Adrenal gland (tissue), 12 donors: ENCODE data around the gene KRTAP5-11. TPM values are rescaled to one million over a fixed set of nuclear protein-coding genes. Genes with fewer than 3 reads are reported as not detected.
"Not testable (repeated sequence)": the region's sequence is repeated elsewhere in the genome, so short reads cannot be mapped to it uniquely, and the experiment has no call there.

Experiments
- DNase-seq, 7 donors: peaks; one replicate each; pipeline ENCODE4 v3.0.0-alpha.2; 2019 to 2020
- H3K27ac ChIP-seq, 5 donors: fragments of 200-600 bp; sonication (generic) in 4 of 5; 1 replicate in 3 of 5; 2 replicates in 2 of 5; pipeline versions ENCODE4 v1.5.1 to v1.8.0; 2016 to 2020; ENCODE audit warnings: mild to moderate bottlenecking in 1 of 5
- H3K27me3 ChIP-seq: fragments of 200-600 bp; 2 replicates; pipeline ENCODE4 v1.8.0; 2021
- H3K36me3 ChIP-seq, 2 donors: fragments of 200-600 bp; replicated peaks in 1 of 2; 1 replicate in 1 of 2; 2 replicates in 1 of 2; pipeline versions ENCODE4 v1.5.1 to v1.8.0; 2018 to 2022
- H3K4me1 ChIP-seq, 2 donors: fragments of 200-600 bp; replicated peaks in 1 of 2; 1 replicate in 1 of 2; 2 replicates in 1 of 2; pipeline versions ENCODE4 v1.5.1 to v1.8.0; 2018 to 2021
- H3K4me3 ChIP-seq, 4 donors: fragments of 200-600 bp; sonication (generic) in 3 of 4; one replicate each; pipeline ENCODE4 v1.5.1; 2016 to 2018
- H3K9me3 ChIP-seq, 3 donors: fragments of 200-600 bp; sonication (generic) in 1 of 3; replicated peaks in 1 of 3; 1 replicate in 2 of 3; 2 replicates in 1 of 3; pipeline versions ENCODE4 v1.5.1 to v1.8.0; 2016 to 2021
- POLR2A ChIP-seq, 2 donors: fragments of 450-650 bp; IDR thresholded peaks; one replicate each; pipeline ENCODE4 v1.6.1; 2017; ENCODE audit warnings: antibody characterized with exemption in 2 of 2, mild to moderate bottlenecking in 2 of 2, moderate library complexity in 1 of 2
- WGBS, 4 donors: extraction: QIAGEN DNeasy Blood & Tissue Kit in 2 of 4; methylation state at CpG; one replicate each; pipeline versions ENCODE4 v1.1.5 to v1.1.7; 2013 to 2017; 5-methylcytosine and 5-hydroxymethylcytosine counted together
- intact Hi-C, 2 donors: fragments of 100-400 bp; cut with DNase I; formaldehyde crosslinking; loops; one replicate each; pipeline versions ENCODE4 v1.14.1 to v1.15.0; 2022 to 2023
- polyA plus RNA-seq, 3 donors: library from polyadenylated mRNA; stranded (reverse); fragments of 200-250 nt in 2 of 3; fragments of 350-450 nt in 1 of 3; fragmentation: Illumina TruSeq in 1 of 3; extraction: RNeasy Lipid Tissue Mini Kit (QIAGEN cat#74804) in 1 of 3; gene quantifications; one replicate each; pipeline ENCODE4 v1.2.3, GENCODE V29; 2013 to 2014
- total RNA-seq, 9 donors: library from RNA; depleted of rRNA in 4 of 9; stranded (reverse); fragments of >200 nt in 4 of 9; fragments of 120-200 nt in 1 of 9; fragmentation: NEBNext Ultra II Directional in 1 of 9; extraction: Animal tissue kit (Norgen Biotek cat#: 25700) in 1 of 9; gene quantifications; one replicate each; pipeline versions ENCODE4 v1.1.0 to v1.2.4, GENCODE V29; 2013 to 2023
- TF ChIP-seq, protein P1 (sequence below), 6 experiments: fragments of 450-650 bp in 4 of 6; fragments of 200-600 bp in 2 of 6; sonication (generic) in 1 of 6; IDR thresholded peaks; 1 replicate in 5 of 6; 2 replicates in 1 of 6; pipeline versions ENCODE4 v1.5.1 to v1.8.0; 2016 to 2021; ENCODE audit warnings: antibody characterized with exemption in 6 of 6, mild to moderate bottlenecking in 2 of 6, moderate library complexity in 1 of 6
- donor health status: healthy with polysubstance abuse.
- donor health status: Bipolar disorder and iron deficiency.
- donor health status: DM: yes; HTN: yes; CAD: no.
- donor health status: DM: no; HTN: no; CAD: no.
- donor health status: DM: no; HTN: no; CAD: no.
- donor health status: DM: yes; HTN: yes; CAD: no.

Gene KRTAP5-11
- total and polyA plus RNA-seq, 12 donors: not detected

DNA sequence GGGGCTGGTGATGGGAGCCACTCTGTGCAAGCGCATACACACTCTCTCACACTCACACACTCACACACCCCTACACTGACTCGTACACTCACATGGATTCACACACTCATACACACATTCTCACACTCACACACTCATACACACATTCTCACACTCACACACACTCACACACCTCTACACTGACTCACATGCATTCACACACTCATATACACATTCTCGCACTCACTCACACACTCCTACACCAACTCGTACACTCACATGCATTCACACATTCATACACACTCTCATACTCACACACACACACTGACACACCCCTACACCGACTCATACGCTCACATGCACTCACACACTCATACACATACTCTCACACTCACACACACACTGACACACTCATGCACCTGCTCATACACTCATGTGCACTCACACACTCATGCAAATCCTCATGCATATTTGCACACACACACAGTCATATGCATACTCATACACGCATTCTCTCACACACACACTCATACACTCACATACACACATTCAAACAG is 5.1 kb downstream of the KRTAP5-11 start:
- no peaks in the 10 kb centered on the region for H3K9me3 ChIP-seq
- no peaks in the 10 kb centered on the region for H3K4me1 ChIP-seq
- 81 to 90% (median 84%) methylated on average over 7 of the region's 7 CpGs for whole genome bisulfite sequencing, 4 donors
- DNase-seq: no peak
- no peaks in the 10 kb centered on the region for H3K27me3 ChIP-seq
- TF ChIP-seq POLR2A (IDR thresholded peaks at IDR 0.05): no peak
- TF ChIP-seq, protein P1, sequence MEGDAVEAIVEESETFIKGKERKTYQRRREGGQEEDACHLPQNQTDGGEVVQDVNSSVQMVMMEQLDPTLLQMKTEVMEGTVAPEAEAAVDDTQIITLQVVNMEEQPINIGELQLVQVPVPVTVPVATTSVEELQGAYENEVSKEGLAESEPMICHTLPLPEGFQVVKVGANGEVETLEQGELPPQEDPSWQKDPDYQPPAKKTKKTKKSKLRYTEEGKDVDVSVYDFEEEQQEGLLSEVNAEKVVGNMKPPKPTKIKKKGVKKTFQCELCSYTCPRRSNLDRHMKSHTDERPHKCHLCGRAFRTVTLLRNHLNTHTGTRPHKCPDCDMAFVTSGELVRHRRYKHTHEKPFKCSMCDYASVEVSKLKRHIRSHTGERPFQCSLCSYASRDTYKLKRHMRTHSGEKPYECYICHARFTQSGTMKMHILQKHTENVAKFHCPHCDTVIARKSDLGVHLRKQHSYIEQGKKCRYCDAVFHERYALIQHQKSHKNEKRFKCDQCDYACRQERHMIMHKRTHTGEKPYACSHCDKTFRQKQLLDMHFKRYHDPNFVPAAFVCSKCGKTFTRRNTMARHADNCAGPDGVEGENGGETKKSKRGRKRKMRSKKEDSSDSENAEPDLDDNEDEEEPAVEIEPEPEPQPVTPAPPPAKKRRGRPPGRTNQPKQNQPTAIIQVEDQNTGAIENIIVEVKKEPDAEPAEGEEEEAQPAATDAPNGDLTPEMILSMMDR (IDR thresholded peaks at IDR 0.05): no peak
- H3K36me3 ChIP-seq: no peaks in the 10 kb centered on the region
- no peak overlapping the region for H3K4me3 ChIP-seq
- no peak overlapping the region for H3K27ac ChIP-seq
- intact Hi-C loops: no loop called here

- H3K27me3 ChIP-seq, H3K27ac ChIP-seq, H3K9me3 ChIP-seq, DNase-seq, H3K36me3 ChIP-seq, H3K4me3 ChIP-seq, intact Hi-C loops, H3K4me1 ChIP-seq: not testable (repeated sequence)
- 86 to 93% (median 89%) methylated on average over 16 to 38 of the region's 41 CpGs for WGBS, 4 donors
Measured at GRCh38 chr11:71576688-71577465, 5.8 kb downstream of the KRTAP5-11 start.

DNA sequence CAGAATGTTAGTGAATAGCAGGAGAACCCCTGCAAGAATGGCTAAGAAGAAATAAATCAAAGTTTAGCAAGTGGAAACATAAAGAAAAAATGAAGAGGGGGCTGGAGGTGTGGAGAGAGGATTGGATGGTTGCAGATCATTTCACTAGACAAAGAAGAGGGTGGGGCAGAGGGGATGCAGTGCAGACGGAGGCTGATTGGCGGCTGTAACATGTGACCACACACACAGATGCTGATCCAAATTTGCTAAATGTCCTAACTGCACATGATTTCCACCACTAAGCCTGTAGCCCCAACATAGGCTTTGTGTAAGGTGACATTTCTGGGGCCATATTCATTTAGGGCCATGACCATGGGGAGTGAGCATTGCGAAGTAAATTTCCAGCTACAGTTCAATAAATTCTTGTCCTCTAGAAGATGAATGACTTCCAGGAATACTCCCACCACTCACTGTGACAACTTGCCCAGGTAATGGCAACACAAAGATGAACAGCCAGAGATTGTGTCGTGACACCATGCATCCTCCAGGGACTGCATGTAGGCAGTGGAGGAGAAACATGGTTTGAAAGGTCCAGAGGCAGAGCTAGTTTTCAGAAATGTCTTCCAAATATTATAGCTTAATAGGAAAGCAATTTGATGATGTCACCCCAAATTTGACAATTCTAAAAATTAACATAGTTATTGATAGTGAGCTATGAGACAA is 6.8 kb downstream of the KRTAP5-11 start:
- no peak for DNase-seq
- no peaks in the 10 kb centered on the region for H3K36me3 ChIP-seq
- H3K27me3 ChIP-seq: no peaks in the 10 kb centered on the region
- no peak overlapping the region for H3K27ac ChIP-seq
- no peaks in the 10 kb centered on the region for H3K4me1 ChIP-seq
- TF ChIP-seq, protein P1 (IDR thresholded peaks at IDR 0.05): no peak
- TF ChIP-seq POLR2A (IDR thresholded peaks at IDR 0.05): no peak
- H3K9me3 ChIP-seq: no peaks in the 10 kb centered on the region
- 64 to 86% (median 76%) methylated on average over 4 of the region's 4 CpGs for WGBS, 4 donors
- intact Hi-C loops: no loop called here
- no peak overlapping the region for H3K4me3 ChIP-seq

DNA sequence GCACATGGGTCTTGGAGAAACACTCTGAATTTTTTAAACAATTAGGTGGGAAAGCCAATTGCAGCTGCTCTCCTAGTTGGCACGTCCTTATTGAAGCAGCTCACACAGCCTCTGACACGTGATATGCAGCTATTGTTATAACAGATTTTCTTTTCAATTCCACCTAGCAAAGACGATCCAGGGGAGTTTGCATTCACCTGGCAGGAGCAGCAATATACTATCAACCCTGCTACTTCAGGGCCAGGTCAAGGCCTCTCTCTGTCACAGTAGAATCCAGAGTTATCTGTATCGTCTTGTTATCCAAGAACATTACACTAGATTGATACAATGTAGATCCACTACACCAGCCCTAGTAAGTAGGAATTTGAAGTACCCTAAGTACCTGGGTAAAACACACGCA is 8.3 kb downstream of the KRTAP5-11 start:
- 65 to 75% (median 72%) methylated on average over 5 of the region's 5 CpGs for WGBS, 4 donors
- H3K27me3 ChIP-seq: no peaks in the 10 kb centered on the region
- intact Hi-C loops: no loop called here
- no peak overlapping the region for H3K4me3 ChIP-seq
- no peak for DNase-seq
- no peaks in the 10 kb centered on the region for H3K4me1 ChIP-seq
- TF ChIP-seq, protein P1 (IDR thresholded peaks at IDR 0.05): no peak
- no peak for TF ChIP-seq POLR2A (IDR thresholded peaks at IDR 0.05)
- no peaks in the 10 kb centered on the region for H3K36me3 ChIP-seq
- H3K27ac ChIP-seq: no peak overlapping the region
- no peaks in the 10 kb centered on the region for H3K9me3 ChIP-seq
